ENCODE measurements around the gene OR1M1. TPM values are rescaled to one million over a fixed set of nuclear protein-coding genes. Genes with fewer than 3 reads are reported as not detected.
A peak's percentile ranks its signal among the peaks of the same experiment; 100 is the strongest.
"Not testable (repeated sequence)": the region's sequence is repeated elsewhere in the genome, so short reads cannot be mapped to it uniquely, and the experiment has no call there.

The OR1M1 gene
- total and polyA plus RNA-seq, 4 donors = 0.02 to 0.04 TPM; not detected in 2

GRCh38 chr19:9054765-9055164 lies 32.1 kb upstream of the OR1M1 start:
- no peaks in the 10 kb centered on the region for H3K4me1 ChIP-seq (ENCODE audit: control insufficient read depth in 5 of 5, insufficient read depth in 5 of 5, low read length in 5 of 5)
- no peaks in the 10 kb centered on the region for H3K36me3 ChIP-seq (ENCODE audit: control insufficient read depth in 4 of 4, insufficient read depth in 4 of 4, low read length in 4 of 4)
- no peaks in the 10 kb centered on the region for H3K27me3 ChIP-seq (ENCODE audit: control insufficient read depth in 3 of 3, insufficient read depth in 3 of 3, low read length in 2 of 3)
- H3K9ac ChIP-seq (ENCODE audit: insufficient read depth in 1 of 2, low read length in 2 of 2) = no peak overlapping the region
- ATAC-seq (ENCODE audit: insufficient read depth, low FRiP score) (no peak), DNase-seq (peak in 1 of 3 donors; percentile 47)
- H3K9me3 ChIP-seq (ENCODE audit: control insufficient read depth in 4 of 4, insufficient read depth in 3 of 4, low read length in 3 of 4) = no peaks in the 10 kb centered on the region
- WGBS, 2 donors = 29 to 34% methylated on average over 8 of the region's 8 CpGs
- TF ChIP-seq CTCF (IDR thresholded peaks at IDR 0.05; ENCODE audit: control extremely low read depth, extremely low read depth) = no peak
- no peak overlapping the region for H3K4me3 ChIP-seq
- H3K27ac ChIP-seq (ENCODE audit: low read depth in 1 of 2, low read length in 1 of 2) = no peak overlapping the region

GRCh38 chr19:9056131-9056530 lies 30.7 kb upstream of the OR1M1 start:
- not testable (repeated sequence) for DNase-seq; H3K27me3 ChIP-seq (ENCODE audit: control insufficient read depth in 3 of 3, insufficient read depth in 3 of 3, low read length in 2 of 3); H3K36me3 ChIP-seq (ENCODE audit: control insufficient read depth in 4 of 4, insufficient read depth in 4 of 4, low read length in 4 of 4); H3K4me3 ChIP-seq; ATAC-seq (ENCODE audit: insufficient read depth, low FRiP score); H3K9ac ChIP-seq (ENCODE audit: insufficient read depth in 1 of 2, low read length in 2 of 2); H3K27ac ChIP-seq (ENCODE audit: low read depth in 1 of 2, low read length in 1 of 2); H3K9me3 ChIP-seq (ENCODE audit: control insufficient read depth in 4 of 4, insufficient read depth in 3 of 4, low read length in 3 of 4); H3K4me1 ChIP-seq (ENCODE audit: control insufficient read depth in 5 of 5, insufficient read depth in 5 of 5, low read length in 5 of 5)
- 96% methylated on average over 9 of the region's 9 CpGs for WGBS, 2 donors

GRCh38 chr19:9057505-9058258 lies 29.2 kb upstream of the OR1M1 start:
- DNase-seq = no peak
- no peak overlapping the region for H3K4me3 ChIP-seq
- H3K27ac ChIP-seq (ENCODE audit: low read depth in 1 of 2, low read length in 1 of 2) = no peak overlapping the region
- no peaks in the 10 kb centered on the region for H3K36me3 ChIP-seq (ENCODE audit: control insufficient read depth in 4 of 4, insufficient read depth in 4 of 4, low read length in 4 of 4)
- ATAC-seq (ENCODE audit: insufficient read depth, low FRiP score) = no peak
- no peak for TF ChIP-seq CTCF (IDR thresholded peaks at IDR 0.05; ENCODE audit: control extremely low read depth, extremely low read depth)
- 79 to 80% methylated on average over 4 of the region's 4 CpGs for WGBS, 2 donors
- no peaks in the 10 kb centered on the region for H3K9me3 ChIP-seq (ENCODE audit: control insufficient read depth in 4 of 4, insufficient read depth in 3 of 4, low read length in 3 of 4)
- H3K27me3 ChIP-seq (ENCODE audit: control insufficient read depth in 3 of 3, insufficient read depth in 3 of 3, low read length in 2 of 3) = no peaks in the 10 kb centered on the region
- H3K4me1 ChIP-seq (ENCODE audit: control insufficient read depth in 5 of 5, insufficient read depth in 5 of 5, low read length in 5 of 5) = no peaks in the 10 kb centered on the region
- no peak overlapping the region for H3K9ac ChIP-seq (ENCODE audit: insufficient read depth in 1 of 2, low read length in 2 of 2)

GRCh38 chr19:9058905-9059667 lies 27.8 kb upstream of the OR1M1 start:
- H3K4me1 ChIP-seq (ENCODE audit: control insufficient read depth in 5 of 5, insufficient read depth in 5 of 5, low read length in 5 of 5) = no peaks in the 10 kb centered on the region
- no peak overlapping the region for H3K4me3 ChIP-seq
- ATAC-seq (ENCODE audit: insufficient read depth, low FRiP score) = no peak
- no peaks in the 10 kb centered on the region for H3K36me3 ChIP-seq (ENCODE audit: control insufficient read depth in 4 of 4, insufficient read depth in 4 of 4, low read length in 4 of 4)
- H3K9ac ChIP-seq (ENCODE audit: insufficient read depth in 1 of 2, low read length in 2 of 2) = no peak overlapping the region
- no peak for TF ChIP-seq CTCF (IDR thresholded peaks at IDR 0.05; ENCODE audit: control extremely low read depth, extremely low read depth)
- WGBS, 2 donors = 42 to 57% methylated on average over 12 of the region's 12 CpGs
- no peaks in the 10 kb centered on the region for H3K27me3 ChIP-seq (ENCODE audit: control insufficient read depth in 3 of 3, insufficient read depth in 3 of 3, low read length in 2 of 3)
- H3K27ac ChIP-seq (ENCODE audit: low read depth in 1 of 2, low read length in 1 of 2) = no peak overlapping the region
- DNase-seq = no peak
- H3K9me3 ChIP-seq (ENCODE audit: control insufficient read depth in 4 of 4, insufficient read depth in 3 of 4, low read length in 3 of 4) = no peaks in the 10 kb centered on the region
